Pancreas (tissue), 10 donors: ENCODE data around the gene SEMA5A. TPM values are rescaled to one million over a fixed set of nuclear protein-coding genes. Genes with fewer than 3 reads are reported as not detected.
A peak's percentile ranks its signal among the peaks of the same experiment; 100 is the strongest.

Experiments
- ATAC-seq, 4 donors: fragments of 200-7000 bp; cut with Tn5 transposase; one replicate each; pipeline versions ENCODE4 v1.8.0 to v1.9.1; 2020; ENCODE audit warnings: mild to moderate bottlenecking in 4 of 4, moderate library complexity in 4 of 4
- DNase-seq, 6 donors: peaks; one replicate each; pipeline ENCODE4 v3.0.0-alpha.2; 2020
- FAIRE-seq: peaks from 2 replicates; lab custom pipeline; 2012; peaks lifted over from hg19 to GRCh38; lab: Jason Lieb, UNC
- H3K27ac ChIP-seq, 4 donors: fragments of 200-600 bp; sonication (generic); 1 replicate in 3 of 4; 2 replicates in 1 of 4; pipeline versions ENCODE4 v1.5.0 to v1.8.0; 2020
- H3K27me3 ChIP-seq, 4 donors: fragments of 200-600 bp; one replicate each; pipeline ENCODE4 v1.8.0; 2021
- H3K36me3 ChIP-seq, 3 donors: fragments of 200-600 bp; sonication (generic) in 1 of 3; one replicate each; pipeline versions ENCODE4 v1.5.0 to v1.8.0; 2020 to 2021
- H3K4me1 ChIP-seq, 3 donors: fragments of 200-600 bp; one replicate each; pipeline ENCODE4 v1.8.0; 2021
- H3K4me3 ChIP-seq, 4 donors: fragments of 200-600 bp; sonication (generic) in 2 of 4; one replicate each; pipeline versions ENCODE4 v1.5.0 to v1.8.0; 2020 to 2021
- H3K9me3 ChIP-seq, 4 donors: fragments of 200-600 bp; one replicate each; pipeline ENCODE4 v1.8.0; 2021
- CTCF ChIP-seq, 4 donors: fragments of 200-600 bp; sonication (generic) in 3 of 4; IDR thresholded peaks; one replicate each; pipeline versions ENCODE4 v1.5.0 to v1.8.0; 2021; ENCODE audit warnings: antibody characterized with exemption in 4 of 4
- WGBS, 2 donors: extraction: QIAGEN DNeasy Blood & Tissue Kit; methylation state at CpG; one replicate each; pipeline ENCODE4 v1.1.7; 2013; 5-methylcytosine and 5-hydroxymethylcytosine counted together
- intact Hi-C, 3 donors: fragments of 100-400 bp; cut with DNase I; formaldehyde crosslinking; loops; one replicate each; pipeline versions ENCODE4 v1.11.1 to v1.14.2; 2022
- polyA plus RNA-seq, 2 donors: library from polyadenylated mRNA; stranded (reverse); fragments of 200-250 nt; gene quantifications; one replicate each; pipeline ENCODE4 v1.2.3, GENCODE V29; 2013
- total RNA-seq, 6 donors: library from RNA; stranded (reverse); fragmentation: NEBNext Ultra II Directional in 4 of 6; extraction: Animal tissue kit (Norgen Biotek cat#: 25700) in 4 of 6; gene quantifications; one replicate each; pipeline versions ENCODE4 v1.2.1 to v1.2.4, GENCODE V29; 2021 to 2023
- donor health status: healthy with polysubstance abuse.
- donor health status: DM: no; HTN: no; CAD: no; lungs with moderate emphysema.
- donor health status: DM: no; HTN: no; CAD: no.
- donor health status: control.
- donor health status: control.
- donor health status: Bipolar disorder and iron deficiency.
- donor health status: DM: yes; HTN: yes; CAD: no.
- donor health status: DM: no; HTN: no; CAD: no.
- donor health status: DM: no; HTN: no; CAD: no.
- donor health status: DM: yes; HTN: yes; CAD: no.

The SEMA5A gene
- total RNA-seq (10 to 100 TPM in 2 of 6 donors, 1 to 10 TPM in 4; 5.2 to 14.0 (median 7.8) TPM), polyA plus RNA-seq (1 to 10 TPM in 1 of 2 donors, under 1 TPM in 1; 0.91 to 3.5 TPM)

GRCh38 chr5:9545992-9546851 is at the start of gene SEMA5A:
TSS of gene SEMA5A (minus strand) at chr5:9546075. CDS start at chr5:9379946, 166,129 bp downstream.
- no peak for TF ChIP-seq CTCF (IDR thresholded peaks at IDR 0.05)
- intact Hi-C loops, result loop anchor here in 1 of 3 donors (10.0 kb wide), 1 partner anchor 191 kb away; no protein-coding TSS in a partner anchor
- Histone ChIP-seq H3K4me1 (no peaks in the 10 kb centered on the region), H3K27me3 (no peaks in the 10 kb centered on the region), H3K27ac (peak within 1 kb of the TSS; percentile 74 to 95 (median 81)), H3K9me3 (no peaks in the 10 kb centered on the region), H3K4me3 (peak within 1 kb of the TSS; percentile 60 to 89 (median 82)), H3K36me3 (peaks cover 0 to 7% (median 0%) of the 10 kb centered on the region in 3 donors)
- 1 to 2% methylated on average over 41 to 77 of the region's 84 CpGs for WGBS, 2 donors
- ATAC-seq, result peak; percentile 77 to 84 (median 81)
- DNase-seq, result peak; percentile 78 to 93 (median 88)
- FAIRE-seq, result no peak

GRCh38 chr5:9594913-9595312 is 49.0 kb upstream of the SEMA5A start:
- FAIRE-seq (no peak), ATAC-seq (no peak), DNase-seq (no peak)
- no peak for TF ChIP-seq CTCF (IDR thresholded peaks at IDR 0.05)
- no peak overlapping the region for H3K27ac ChIP-seq
- no peaks in the 10 kb centered on the region for H3K9me3 ChIP-seq
- no peaks in the 10 kb centered on the region for H3K27me3 ChIP-seq
- intact Hi-C loops, result no loop called here
- no peaks in the 10 kb centered on the region for H3K36me3 ChIP-seq
- H3K4me1 ChIP-seq, result peaks cover 0 to 3% (median 0%) of the 10 kb centered on the region in 3 donors
- no peak overlapping the region for H3K4me3 ChIP-seq

GRCh38 chr5:9589049-9589835 is 43.4 kb upstream of the SEMA5A start:
- no peak for DNase-seq
- 68 to 72% methylated on average over 7 of the region's 7 CpGs for WGBS, 2 donors
- Histone ChIP-seq H3K9me3 (no peaks in the 10 kb centered on the region), H3K27ac (no peak overlapping the region), H3K4me1 (no peaks in the 10 kb centered on the region), H3K27me3 (no peaks in the 10 kb centered on the region), H3K4me3 (no peak overlapping the region), H3K36me3 (no peaks in the 10 kb centered on the region)
- ATAC-seq, result no peak
- no peak for TF ChIP-seq CTCF (IDR thresholded peaks at IDR 0.05)
- intact Hi-C loops, result no loop called here
- no peak for FAIRE-seq

- 70 to 75% methylated on average over 6 of the region's 6 CpGs for WGBS, 2 donors
- no peak for FAIRE-seq
These were observed 42.4 kb upstream of the SEMA5A start for GRCh38 chr5:9588254-9588653.

More at GRCh38 chr5:9588254-9588653, 42.4 kb upstream of the SEMA5A start:
- H3K27me3 ChIP-seq, result no peaks in the 10 kb centered on the region
- DNase-seq (no peak), ATAC-seq (no peak)
- H3K4me1 ChIP-seq, result no peaks in the 10 kb centered on the region
- H3K36me3 ChIP-seq, result no peaks in the 10 kb centered on the region
- no peak for TF ChIP-seq CTCF (IDR thresholded peaks at IDR 0.05)
- no peak overlapping the region for H3K27ac ChIP-seq
- no peaks in the 10 kb centered on the region for H3K9me3 ChIP-seq
- intact Hi-C loops, result no loop called here
- H3K4me3 ChIP-seq, result no peak overlapping the region
